ENCODE results near the gene PDXP.

DNA sequence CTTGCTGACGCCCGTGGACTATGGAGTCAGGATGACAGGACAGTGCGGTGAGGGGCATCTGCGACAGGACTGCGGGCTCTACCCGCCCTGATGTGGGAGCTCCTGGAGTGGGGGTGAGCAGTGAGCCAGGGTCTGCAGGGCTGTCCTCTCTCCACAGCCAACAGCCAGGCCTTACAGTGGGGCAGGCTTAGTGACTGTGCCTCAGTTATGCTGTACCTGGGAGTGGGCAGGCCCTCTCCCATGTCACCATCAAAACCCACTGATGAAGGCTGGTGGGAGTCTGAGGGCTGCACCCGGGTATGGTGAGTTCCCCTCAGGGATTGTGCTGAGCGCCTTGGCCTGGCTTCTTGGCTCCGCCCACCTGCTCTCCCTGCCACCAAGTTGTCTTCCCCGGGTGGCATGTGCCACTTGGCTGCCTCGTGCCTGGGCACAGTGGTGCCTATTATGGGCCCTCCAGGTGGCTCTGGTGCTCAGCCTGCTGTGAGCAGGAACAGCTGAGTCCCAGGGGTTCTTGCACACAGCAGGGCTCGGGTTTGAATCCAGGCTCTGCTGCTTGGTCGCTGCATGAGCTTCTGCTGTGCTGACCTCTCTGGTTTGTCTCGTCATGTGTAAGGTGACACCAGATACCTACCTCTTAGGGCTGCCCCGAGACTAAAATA, 34.2 kb downstream of the PDXP start:
- TF ChIP-seq POLR2A (IDR thresholded peaks at IDR 0.05; ENCODE audit: low read depth, low read length) (peak; percentile 38; the same call in 1 of the 2 replicates), TAF1 (IDR thresholded peaks at IDR 0.05; ENCODE audit: borderline replicate concordance, low read depth, low read length) (no peak), POLR2AphosphoS5 (IDR thresholded peaks at IDR 0.05; ENCODE audit: low read depth, low read length) (no peak; the same call in 1 of the 2 replicates)
